Mesenchymal stem cell (in vitro differentiated cells and primary cell): ENCODE data around the gene ZFAND2B.
A peak's percentile ranks its signal among the peaks of the same experiment; 100 is the strongest.

Source experiments
- DNase-seq: peaks from one replicate; pipeline ENCODE4 v3.0.0-alpha.2; 2013
- H2AFZ ChIP-seq: one replicate; pipeline ENCODE4 v1.6.1; 2013; ENCODE audit warnings: low read depth, mild to moderate bottlenecking, control low read depth, inconsistent platforms, low read length, moderate library complexity
- H2AK5ac ChIP-seq: 2 replicates; pipeline ENCODE4 v1.6.1; 2013; ENCODE audit warnings: low read length, moderate library complexity, mild to moderate bottlenecking, inconsistent platforms; ENCODE audit not compliant: severe bottlenecking
- H2BK120ac ChIP-seq: one replicate; pipeline ENCODE4 v1.6.1; 2013; ENCODE audit warnings: low read depth, mild to moderate bottlenecking, inconsistent platforms, low read length, moderate library complexity
- H2BK12ac ChIP-seq, 2 experiments: one replicate each; pipeline ENCODE4 v1.6.1; 2013; ENCODE audit warnings: inconsistent platforms in 2 of 2, low read length in 2 of 2, mild to moderate bottlenecking in 2 of 2, moderate library complexity in 2 of 2, control low read depth in 1 of 2
- H2BK15ac ChIP-seq: one replicate; pipeline ENCODE4 v1.6.1; 2013; ENCODE audit warnings: mild to moderate bottlenecking, low read depth, inconsistent platforms; ENCODE audit not compliant: poor library complexity, severe bottlenecking
- H2BK5ac ChIP-seq: 2 replicates; pipeline ENCODE4 v1.6.1; 2013; ENCODE audit warnings: low read depth, mild to moderate bottlenecking, low read length, control low read depth, inconsistent platforms; ENCODE audit not compliant: poor library complexity, severe bottlenecking
- H3K14ac ChIP-seq, 2 experiments: one replicate each; pipeline ENCODE4 v1.6.1; 2013; ENCODE audit warnings: inconsistent platforms in 2 of 2, low read length in 2 of 2, control low read depth in 1 of 2, mild to moderate bottlenecking in 1 of 2, moderate library complexity in 1 of 2
- H3K18ac ChIP-seq, 2 experiments: one replicate each; pipeline ENCODE4 v1.6.1; 2013; ENCODE audit warnings: inconsistent platforms in 2 of 2, low read length in 2 of 2, control low read depth in 1 of 2, low read depth in 1 of 2, mild to moderate bottlenecking in 1 of 2
- H3K23ac ChIP-seq, 2 experiments: one replicate each; pipeline ENCODE4 v1.6.1; 2013; ENCODE audit warnings: inconsistent platforms in 2 of 2, low read length in 2 of 2, mild to moderate bottlenecking in 2 of 2, moderate library complexity in 2 of 2, control low read depth in 1 of 2
- H3K27ac ChIP-seq: 2 replicates; pipeline ENCODE4 v1.5.1; 2013; ENCODE audit warnings: mild to moderate bottlenecking, moderate library complexity, low read length, control low read depth, inconsistent platforms; ENCODE audit not compliant: poor library complexity, severe bottlenecking
- H3K27me3 ChIP-seq, 2 experiments: 2 replicates each; pipeline versions ENCODE4 v1.6.1 to v1.7.0; 2013; ENCODE audit warnings: low read length in 2 of 2, mild to moderate bottlenecking in 2 of 2, moderate library complexity in 2 of 2, control low read depth in 1 of 2, inconsistent platforms in 1 of 2; ENCODE audit not compliant: control insufficient read depth in 1 of 2, insufficient read depth in 1 of 2
- H3K36me3 ChIP-seq, 2 experiments: 2 replicates each; pipeline versions ENCODE4 v1.6.1 to v1.7.0; 2013; ENCODE audit warnings: low read length in 2 of 2, control low read depth in 1 of 2, inconsistent platforms in 1 of 2, low read depth in 1 of 2, mild to moderate bottlenecking in 1 of 2; ENCODE audit not compliant: insufficient read depth in 2 of 2, control insufficient read depth in 1 of 2
- H3K4ac ChIP-seq, 2 experiments: one replicate each; pipeline ENCODE4 v1.6.1; 2013; ENCODE audit warnings: inconsistent platforms in 2 of 2, low read length in 2 of 2, mild to moderate bottlenecking in 2 of 2, moderate library complexity in 2 of 2, control low read depth in 1 of 2, low read depth in 1 of 2
- H3K4me1 ChIP-seq: 2 replicates; pipeline ENCODE4 v1.6.1; 2013; ENCODE audit warnings: low read depth, low read length, control low read depth; ENCODE audit not compliant: control insufficient read depth, insufficient read depth
- H3K4me2 ChIP-seq: 2 replicates; pipeline ENCODE4 v1.6.1; 2013; ENCODE audit warnings: low read length, mild to moderate bottlenecking, inconsistent platforms; ENCODE audit not compliant: poor library complexity, severe bottlenecking
- H3K4me3 ChIP-seq, 2 experiments: 2 replicates each; pipeline versions ENCODE4 v1.5.1 to v1.7.0; 2013; ENCODE audit warnings: low read length in 2 of 2, mild to moderate bottlenecking in 2 of 2, control low read depth in 1 of 2, low read depth in 1 of 2; ENCODE audit not compliant: insufficient read depth in 1 of 2
- H3K79me1 ChIP-seq: replicated peaks from 2 replicates; pipeline ENCODE4 v1.6.1; 2013; ENCODE audit warnings: mild to moderate bottlenecking, control low read depth, low read length, inconsistent platforms; ENCODE audit not compliant: poor library complexity, severe bottlenecking
- H3K9ac ChIP-seq: 2 replicates; pipeline ENCODE4 v1.7.0; 2013; ENCODE audit warnings: mild to moderate bottlenecking, low read length, moderate library complexity
- H3K9me3 ChIP-seq: 2 replicates; pipeline ENCODE4 v1.7.0; 2013; ENCODE audit warnings: mild to moderate bottlenecking, low read length; ENCODE audit not compliant: control insufficient read depth
- H4K8ac ChIP-seq: one replicate; pipeline ENCODE4 v1.6.1; 2013; ENCODE audit warnings: inconsistent platforms, mild to moderate bottlenecking, low read length, moderate library complexity
- H4K91ac ChIP-seq: one replicate; pipeline ENCODE4 v1.6.1; 2013; ENCODE audit warnings: mild to moderate bottlenecking, low read length, inconsistent platforms
- WGBS: methylation state at CpG from one replicate; pipeline ENCODE4 v1.1.7; 2013; ENCODE audit warnings: mixed read lengths; 5-methylcytosine and 5-hydroxymethylcytosine counted together

The ZFAND2B gene

DNA sequence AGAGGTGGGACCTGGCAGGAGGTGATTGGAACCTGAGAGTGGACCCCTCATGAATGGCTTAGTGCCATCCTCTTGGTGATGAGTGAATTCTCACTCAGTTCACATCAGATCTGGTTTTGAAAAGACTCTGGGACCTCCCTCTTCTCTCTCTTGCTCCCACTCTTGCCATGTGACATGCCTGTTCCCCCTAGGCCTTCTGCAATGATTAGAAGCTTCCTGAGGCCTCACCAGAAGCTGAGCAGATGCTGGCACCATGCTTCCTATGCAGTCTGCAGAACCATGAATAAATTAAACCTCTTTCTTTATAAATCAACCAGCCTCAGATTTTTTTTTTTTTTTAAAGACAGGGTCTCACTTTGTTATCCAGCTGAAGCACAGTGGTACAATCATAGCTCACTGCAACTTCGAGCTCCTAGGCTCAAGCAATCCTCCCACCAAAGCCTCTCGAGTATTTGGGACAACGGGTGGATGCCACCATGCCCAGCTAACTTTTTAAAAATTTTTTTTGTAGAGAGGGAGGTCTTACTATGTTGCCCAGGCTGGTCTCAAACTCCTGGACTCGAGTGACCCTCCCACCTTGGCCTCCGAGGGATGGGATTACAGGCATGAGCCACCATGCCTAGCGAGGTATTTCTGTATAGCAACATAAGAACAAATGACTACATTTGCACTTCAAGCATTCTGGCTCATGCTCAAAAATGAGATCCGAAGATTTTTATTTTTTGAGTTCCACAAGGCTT lies 2.0 kb upstream of the ZFAND2B start:
- no peaks in the 10 kb centered on the region for H3K9me3 ChIP-seq
- H4K91ac ChIP-seq = no peak overlapping the region
- H3K27ac ChIP-seq = no peak overlapping the region
- no peak overlapping the region for H3K18ac ChIP-seq
- H3K4me1 ChIP-seq = peaks cover 14% of the 10 kb centered on the region
- H3K14ac ChIP-seq = no peak overlapping the region
- no peak overlapping the region for H3K4me3 ChIP-seq
- no peak overlapping the region for H2BK15ac ChIP-seq
- H2BK120ac ChIP-seq = no peak overlapping the region
- no peak overlapping the region for H2AFZ ChIP-seq
- DNase-seq = no peak
- WGBS = 85% methylated on average over 7 of the region's 7 CpGs
- H2AK5ac ChIP-seq = no peak overlapping the region
- H3K9ac ChIP-seq = no peak overlapping the region
- H3K4me2 ChIP-seq = no peak overlapping the region
- H2BK12ac ChIP-seq = no peak overlapping the region
- no peak overlapping the region for H2BK5ac ChIP-seq
- peaks cover 15 to 19% of the 10 kb centered on the region in 2 experiments for H3K36me3 ChIP-seq
- peaks cover 8% of the 10 kb centered on the region for H3K79me1 ChIP-seq
- H4K8ac ChIP-seq = no peak overlapping the region
- peaks cover 1 to 3% of the 10 kb centered on the region in 2 experiments for H3K27me3 ChIP-seq
- no peak overlapping the region for H3K23ac ChIP-seq
- no peak overlapping the region for H3K4ac ChIP-seq

DNA sequence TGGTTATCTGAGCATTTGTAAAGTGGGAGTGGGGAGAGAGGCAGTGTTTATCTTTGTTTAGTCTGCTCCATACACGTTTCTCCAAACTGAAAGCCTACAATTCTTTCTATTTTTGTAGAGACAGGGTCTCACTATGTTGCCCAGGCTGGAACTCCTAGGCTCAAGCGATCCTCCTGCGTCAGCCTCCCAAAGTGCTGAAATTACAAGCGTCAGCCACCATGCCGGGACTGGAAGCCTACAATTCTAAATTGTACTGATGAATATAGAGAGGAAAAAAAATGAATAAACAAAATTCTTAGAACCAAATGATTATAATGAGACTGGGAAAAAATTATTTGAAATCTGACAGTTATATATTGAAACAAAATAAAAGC lies 1.4 kb upstream of the ZFAND2B start:
- no peak overlapping the region for H2BK5ac ChIP-seq
- H2BK120ac ChIP-seq = no peak overlapping the region
- no peaks in the 10 kb centered on the region for H3K9me3 ChIP-seq
- H3K23ac ChIP-seq = no peak overlapping the region
- no peak overlapping the region for H2BK15ac ChIP-seq
- no peak overlapping the region for H3K27ac ChIP-seq
- no peak overlapping the region for H2AK5ac ChIP-seq
- no peak overlapping the region for H3K18ac ChIP-seq
- H3K4me2 ChIP-seq = no peak overlapping the region
- H4K91ac ChIP-seq = no peak overlapping the region
- 100% methylated on average over 3 of the region's 5 CpGs for WGBS
- H3K14ac ChIP-seq = no peak overlapping the region
- H3K36me3 ChIP-seq = peaks cover 21 to 25% of the 10 kb centered on the region in 2 experiments
- H4K8ac ChIP-seq = no peak overlapping the region
- no peaks in the 10 kb centered on the region for H3K27me3 ChIP-seq
- no peak overlapping the region for H3K4me3 ChIP-seq
- no peak overlapping the region for H3K4ac ChIP-seq
- H2AFZ ChIP-seq = no peak overlapping the region
- H2BK12ac ChIP-seq = no peak overlapping the region
- peaks cover 14% of the 10 kb centered on the region for H3K4me1 ChIP-seq
- no peak overlapping the region for H3K9ac ChIP-seq
- peaks cover 8% of the 10 kb centered on the region for H3K79me1 ChIP-seq
- no peak for DNase-seq

DNA sequence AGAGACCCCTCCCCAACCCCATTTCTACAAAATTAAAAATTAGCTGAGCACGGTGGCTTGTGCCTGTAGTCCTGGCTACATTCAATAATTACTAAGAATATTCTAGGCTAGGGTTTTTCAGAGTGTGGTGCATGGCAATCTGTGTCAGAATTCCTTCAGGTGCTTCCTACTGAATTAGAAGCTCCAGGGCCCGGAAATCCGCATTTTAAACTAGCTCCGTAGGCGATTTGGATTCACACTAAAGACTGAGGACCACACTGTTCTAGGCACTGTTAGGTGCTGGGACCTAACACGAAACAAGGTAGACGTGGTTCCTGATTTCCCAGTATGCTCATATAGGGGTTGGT lies 628 bp upstream of the ZFAND2B start:
- Histone ChIP-seq H3K18ac (peak overlapping the region in 1 of 2 experiments; percentile 15), H3K4me1 (peaks cover 14% of the 10 kb centered on the region), H3K27ac (no peak overlapping the region), H3K14ac (peak overlapping the region in 1 of 2 experiments; percentile 0), H3K23ac (no peak overlapping the region), H3K27me3 (no peaks in the 10 kb centered on the region), H2AK5ac (no peak overlapping the region), H2BK15ac (no peak overlapping the region), H2AFZ (peak overlapping the region; percentile 66), H3K79me1 (peaks cover 8% of the 10 kb centered on the region), H4K91ac (no peak overlapping the region), H3K4ac (peak overlapping the region in 1 of 2 experiments; percentile 2), H3K36me3 (peaks cover 29 to 33% of the 10 kb centered on the region in 2 experiments), H3K9ac (peak overlapping the region; percentile 90), H3K9me3 (no peaks in the 10 kb centered on the region), H2BK5ac (no peak overlapping the region), H3K4me2 (peak overlapping the region; percentile 55), H4K8ac (no peak overlapping the region), H2BK12ac (no peak overlapping the region), H3K4me3 (peak overlapping the region in 1 of 2 experiments; percentile 87), H2BK120ac (no peak overlapping the region)
- 32% methylated on average over 6 of the region's 7 CpGs for WGBS
- DNase-seq = no peak

DNA sequence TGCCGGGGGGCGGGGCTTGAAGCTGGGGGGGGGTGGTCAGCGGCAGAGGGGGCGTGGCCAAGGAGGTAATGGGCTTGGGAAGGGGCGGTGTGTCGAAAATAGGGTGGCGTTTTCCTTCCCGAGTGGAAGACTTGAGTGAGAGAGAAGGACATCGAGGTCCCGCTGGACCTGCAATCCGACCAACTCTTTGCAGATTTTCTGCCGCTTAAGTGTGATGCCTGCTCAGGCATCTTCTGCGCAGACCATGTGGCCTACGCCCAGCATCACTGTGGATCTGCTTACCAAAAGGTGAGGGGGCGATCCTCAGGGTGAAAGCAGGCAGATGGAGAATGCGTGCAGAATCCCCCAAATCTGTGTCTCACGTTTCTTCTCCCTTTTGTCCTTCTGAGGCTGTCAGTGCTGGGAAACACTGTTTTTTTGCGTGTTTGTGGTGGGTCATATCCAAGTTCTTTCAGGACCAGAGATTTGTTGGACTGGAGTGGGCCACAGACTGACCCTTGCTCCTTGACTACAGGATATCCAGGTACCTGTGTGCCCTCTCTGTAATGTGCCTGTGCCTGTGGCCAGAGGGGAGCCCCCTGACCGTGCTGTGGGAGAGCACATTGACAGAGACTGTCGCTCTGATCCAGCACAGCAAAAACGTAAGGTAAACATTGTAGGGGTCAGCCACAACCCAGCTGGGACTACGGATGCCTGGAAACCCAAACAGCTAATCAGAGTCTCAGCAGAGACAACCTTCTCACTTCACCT lies 727 bp downstream of the ZFAND2B start:
- Histone ChIP-seq H3K4me3 (peak overlapping the region; percentile 76 to 87), H2BK120ac (peak overlapping the region; percentile 38), H3K27ac (peak overlapping the region; percentile 3), H3K4me2 (peak overlapping the region; percentile 44), H3K23ac (no peak overlapping the region), H3K9me3 (no peaks in the 10 kb centered on the region), H3K27me3 (no peaks in the 10 kb centered on the region), H2AK5ac (peak overlapping the region; percentile 31), H2BK5ac (no peak overlapping the region), H2AFZ (peak overlapping the region; percentile 20), H3K36me3 (peaks cover 33 to 43% of the 10 kb centered on the region in 2 experiments), H3K14ac (peak overlapping the region in 1 of 2 experiments; percentile 64), H3K4me1 (peaks cover 14% of the 10 kb centered on the region), H2BK12ac (peak overlapping the region; percentile 14 to 81), H4K91ac (no peak overlapping the region), H3K4ac (peak overlapping the region; percentile 34 to 83), H2BK15ac (no peak overlapping the region), H4K8ac (peak overlapping the region; percentile 57), H3K9ac (peak overlapping the region; percentile 83), H3K18ac (peak overlapping the region in 1 of 2 experiments; percentile 58), H3K79me1 (peaks cover 8% of the 10 kb centered on the region)
- peak; percentile 43 for DNase-seq
- WGBS = 23% methylated on average over 21 of the region's 22 CpGs
